ENCODE measurements around the gene SHROOM3. TPM values are rescaled to one million over a fixed set of nuclear protein-coding genes. Genes with fewer than 3 reads are reported as not detected.

The SHROOM3 gene
- total RNA-seq, 1 donor from 2014 or later, result 45.1 TPM

- Histone ChIP-seq H3K27me3 (ENCODE audit: control insufficient read depth, insufficient read depth, low read length) (no peaks in the 10 kb centered on the region), H3K36me3 (ENCODE audit: control insufficient read depth, insufficient read depth, low read length) (no peaks in the 10 kb centered on the region), H3K4me3 (ENCODE audit: low read depth, low read length) (no peak overlapping the region)
- TF ChIP-seq CTCF (IDR thresholded peaks at IDR 0.05; ENCODE audit: insufficient read depth, low read length, poor library complexity, severe bottlenecking), result no peak
- DNase-seq (ENCODE audit: low read depth), result no peak
These were observed 79.1 kb downstream of the SHROOM3 start for GRCh38 chr4:76514087-76514486.

GRCh38 chr4:76515975-76516843, 81.2 kb downstream of the SHROOM3 start:
- TF ChIP-seq CTCF (IDR thresholded peaks at IDR 0.05; ENCODE audit: insufficient read depth, low read length, poor library complexity, severe bottlenecking), result no peak
- no peaks in the 10 kb centered on the region for H3K36me3 ChIP-seq (ENCODE audit: control insufficient read depth, insufficient read depth, low read length)
- no peak overlapping the region for H3K4me3 ChIP-seq (ENCODE audit: low read depth, low read length)
- no peak for DNase-seq (ENCODE audit: low read depth)
- no peaks in the 10 kb centered on the region for H3K27me3 ChIP-seq (ENCODE audit: control insufficient read depth, insufficient read depth, low read length)

- Histone ChIP-seq H3K27me3 (ENCODE audit: control insufficient read depth, insufficient read depth, low read length) (no peaks in the 10 kb centered on the region), H3K4me3 (ENCODE audit: low read depth, low read length) (no peak overlapping the region), H3K36me3 (ENCODE audit: control insufficient read depth, insufficient read depth, low read length) (no peaks in the 10 kb centered on the region)
- no peak for TF ChIP-seq CTCF (IDR thresholded peaks at IDR 0.05; ENCODE audit: insufficient read depth, low read length, poor library complexity, severe bottlenecking)
- no peak for DNase-seq (ENCODE audit: low read depth)
These were observed 83.2 kb downstream of the SHROOM3 start for GRCh38 chr4:76518241-76518640.

- no peak for TF ChIP-seq CTCF (IDR thresholded peaks at IDR 0.05; ENCODE audit: insufficient read depth, low read length, poor library complexity, severe bottlenecking)
- no peaks in the 10 kb centered on the region for H3K27me3 ChIP-seq (ENCODE audit: control insufficient read depth, insufficient read depth, low read length)
- no peaks in the 10 kb centered on the region for H3K36me3 ChIP-seq (ENCODE audit: control insufficient read depth, insufficient read depth, low read length)
- H3K4me3 ChIP-seq (ENCODE audit: low read depth, low read length), result no peak overlapping the region
- DNase-seq (ENCODE audit: low read depth), result no peak
These were observed 88.6 kb downstream of the SHROOM3 start for GRCh38 chr4:76523593-76523992.

- Histone ChIP-seq H3K4me3 (ENCODE audit: low read depth, low read length) (no peak overlapping the region), H3K36me3 (ENCODE audit: control insufficient read depth, insufficient read depth, low read length) (no peaks in the 10 kb centered on the region), H3K27me3 (ENCODE audit: control insufficient read depth, insufficient read depth, low read length) (no peaks in the 10 kb centered on the region)
- no peak for TF ChIP-seq CTCF (IDR thresholded peaks at IDR 0.05; ENCODE audit: insufficient read depth, low read length, poor library complexity, severe bottlenecking)
- DNase-seq (ENCODE audit: low read depth), result no peak
These were observed 90.7 kb downstream of the SHROOM3 start for GRCh38 chr4:76525751-76526150.

- DNase-seq (ENCODE audit: low read depth), result peak; percentile 61
- H3K27me3 ChIP-seq (ENCODE audit: control insufficient read depth, insufficient read depth, low read length), result no peaks in the 10 kb centered on the region
- TF ChIP-seq CTCF (IDR thresholded peaks at IDR 0.05; ENCODE audit: insufficient read depth, low read length, poor library complexity, severe bottlenecking), result no peak
- H3K36me3 ChIP-seq (ENCODE audit: control insufficient read depth, insufficient read depth, low read length), result no peaks in the 10 kb centered on the region
- no peak overlapping the region for H3K4me3 ChIP-seq (ENCODE audit: low read depth, low read length)
These were observed 91.6 kb downstream of the SHROOM3 start for GRCh38 chr4:76526585-76526990.

Measured in kidney epithelial cell (primary cell).